Measurements from ENCODE around the gene PGA4.
"Not testable (repeated sequence)": the region's sequence is repeated elsewhere in the genome, so short reads cannot be mapped to it uniquely, and the experiment has no call there.

Gene PGA4

DNA sequence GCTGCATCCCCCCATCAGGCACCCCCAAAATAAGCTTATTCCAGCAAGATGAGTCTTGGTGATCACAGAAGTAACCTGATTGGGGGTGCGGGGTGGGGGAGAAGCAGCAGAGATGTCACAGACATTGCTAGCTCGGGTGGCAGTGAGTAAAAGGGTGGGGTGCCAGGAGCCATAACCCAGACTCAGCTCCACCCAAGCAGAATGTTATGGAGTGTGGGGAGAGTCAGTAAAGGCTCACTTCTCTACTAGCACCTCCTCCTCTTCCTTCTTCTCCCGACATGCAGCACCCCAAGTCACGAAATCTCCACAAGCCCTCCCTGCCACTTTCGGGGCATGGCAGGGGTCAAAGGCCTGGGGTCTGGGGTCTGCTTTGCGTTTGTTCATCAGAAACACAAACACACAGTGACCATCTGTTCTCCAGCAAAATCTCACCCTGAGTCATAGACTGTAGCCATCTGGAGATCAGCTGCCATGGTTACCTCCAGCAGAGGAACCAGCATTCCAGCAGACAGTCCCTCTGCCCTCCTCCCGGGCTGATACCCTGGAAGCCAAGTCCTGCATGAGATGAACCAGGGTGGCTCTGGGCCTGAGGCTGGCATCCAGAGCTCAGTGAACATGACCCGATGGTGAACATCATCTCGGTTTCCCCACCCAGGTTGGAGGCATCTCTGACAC, 14.4 kb upstream of the PGA4 start:
- not testable (repeated sequence) for H3K9ac ChIP-seq (ENCODE audit: low read depth, low read length); H3K4me3 ChIP-seq (ENCODE audit: low read depth, low read length); H3K36me3 ChIP-seq (ENCODE audit: control insufficient read depth, insufficient read depth, low read length); H3K9me3 ChIP-seq (ENCODE audit: control insufficient read depth, insufficient read depth, low read length); H3K4me1 ChIP-seq (ENCODE audit: control insufficient read depth, insufficient read depth, low read length); H3K27me3 ChIP-seq (ENCODE audit: control insufficient read depth, insufficient read depth, low read length)

DNA sequence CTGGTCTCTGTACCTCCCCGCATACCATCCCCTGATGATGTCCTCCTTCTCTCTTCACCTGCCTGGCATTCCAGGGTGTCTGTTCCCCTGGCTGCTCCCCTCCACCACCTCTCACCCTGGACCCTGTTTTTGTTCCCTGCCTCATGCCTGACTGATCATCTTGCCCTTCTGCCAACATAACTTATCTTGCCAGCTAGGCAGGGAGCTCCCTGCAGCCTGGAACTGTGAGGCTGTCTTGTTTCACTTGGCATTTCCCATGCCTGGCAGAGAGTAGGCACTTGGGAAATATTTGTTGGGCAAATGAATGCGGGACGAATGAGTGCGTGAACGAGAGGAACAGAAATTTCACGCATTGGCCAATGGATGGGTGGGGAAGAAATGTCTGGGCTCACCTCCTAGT, 11.5 kb upstream of the PGA4 start:
- H3K36me3 ChIP-seq (ENCODE audit: control insufficient read depth, insufficient read depth, low read length), result not testable (repeated sequence)

DNA sequence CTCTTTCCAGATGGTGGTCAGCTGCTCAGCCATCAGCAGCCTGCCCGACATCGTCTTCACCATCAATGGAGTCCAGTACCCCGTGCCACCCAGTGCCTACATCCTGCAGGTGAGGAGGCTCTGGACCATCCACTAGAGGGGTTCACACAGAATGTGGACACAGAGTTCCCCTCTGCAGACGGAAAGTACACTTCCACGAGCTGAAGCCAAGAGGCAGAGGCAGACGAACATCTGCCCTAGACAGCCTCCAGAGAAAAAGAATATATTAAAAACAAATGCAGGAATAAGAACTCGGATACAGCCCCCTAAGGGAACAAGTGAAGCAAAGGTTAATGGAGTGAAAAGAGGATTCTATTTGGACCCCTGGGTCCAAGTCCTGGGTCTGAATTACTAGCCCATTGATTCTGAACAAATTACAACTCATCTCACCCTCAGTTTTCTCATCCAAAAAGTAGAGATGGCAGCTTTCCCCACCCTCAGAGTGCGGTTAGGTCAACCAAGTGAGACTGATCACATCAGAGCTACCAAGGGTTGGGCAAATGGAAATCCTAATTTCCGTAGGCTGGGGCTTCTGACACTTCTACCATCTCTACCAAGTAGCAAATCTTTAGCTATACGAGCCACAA, 10.7 kb upstream of the PGA4 start:
- H3K36me3 ChIP-seq (ENCODE audit: control insufficient read depth, insufficient read depth, low read length); H3K9ac ChIP-seq (ENCODE audit: low read depth, low read length); H3K9me3 ChIP-seq (ENCODE audit: control insufficient read depth, insufficient read depth, low read length); H3K27me3 ChIP-seq (ENCODE audit: control insufficient read depth, insufficient read depth, low read length); H3K4me1 ChIP-seq (ENCODE audit: control insufficient read depth, insufficient read depth, low read length); H3K4me3 ChIP-seq (ENCODE audit: low read depth, low read length): not testable (repeated sequence)

More for the DNA sequence above, 11.5 kb upstream of the PGA4 start:
- not testable (repeated sequence) for H3K27me3 ChIP-seq (ENCODE audit: control insufficient read depth, insufficient read depth, low read length); H3K4me3 ChIP-seq (ENCODE audit: low read depth, low read length); H3K9ac ChIP-seq (ENCODE audit: low read depth, low read length); H3K4me1 ChIP-seq (ENCODE audit: control insufficient read depth, insufficient read depth, low read length); H3K9me3 ChIP-seq (ENCODE audit: control insufficient read depth, insufficient read depth, low read length)

DNA sequence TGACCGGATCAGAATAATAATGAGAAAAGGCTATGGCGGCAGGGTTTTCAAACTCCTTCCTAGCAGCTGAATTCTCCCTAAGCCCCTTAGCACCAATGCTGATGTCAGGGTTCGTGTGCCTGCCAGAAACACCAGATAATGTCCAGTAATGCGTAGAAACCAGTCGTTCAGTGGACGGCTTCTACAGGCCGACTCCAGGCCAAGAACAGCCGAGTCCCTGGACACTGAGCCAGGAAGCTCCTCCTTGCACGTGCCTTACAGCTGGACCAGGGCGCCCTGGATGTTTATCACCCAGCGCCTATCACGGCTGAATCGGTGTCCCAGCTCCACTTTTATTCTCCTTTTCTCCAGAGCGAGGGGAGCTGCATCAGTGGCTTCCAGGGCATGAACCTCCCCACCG, 9.9 kb upstream of the PGA4 start:
- H3K9ac ChIP-seq (ENCODE audit: low read depth, low read length); H3K4me3 ChIP-seq (ENCODE audit: low read depth, low read length); H3K27me3 ChIP-seq (ENCODE audit: control insufficient read depth, insufficient read depth, low read length); H3K9me3 ChIP-seq (ENCODE audit: control insufficient read depth, insufficient read depth, low read length); H3K4me1 ChIP-seq (ENCODE audit: control insufficient read depth, insufficient read depth, low read length); H3K36me3 ChIP-seq (ENCODE audit: control insufficient read depth, insufficient read depth, low read length): not testable (repeated sequence)

DNA sequence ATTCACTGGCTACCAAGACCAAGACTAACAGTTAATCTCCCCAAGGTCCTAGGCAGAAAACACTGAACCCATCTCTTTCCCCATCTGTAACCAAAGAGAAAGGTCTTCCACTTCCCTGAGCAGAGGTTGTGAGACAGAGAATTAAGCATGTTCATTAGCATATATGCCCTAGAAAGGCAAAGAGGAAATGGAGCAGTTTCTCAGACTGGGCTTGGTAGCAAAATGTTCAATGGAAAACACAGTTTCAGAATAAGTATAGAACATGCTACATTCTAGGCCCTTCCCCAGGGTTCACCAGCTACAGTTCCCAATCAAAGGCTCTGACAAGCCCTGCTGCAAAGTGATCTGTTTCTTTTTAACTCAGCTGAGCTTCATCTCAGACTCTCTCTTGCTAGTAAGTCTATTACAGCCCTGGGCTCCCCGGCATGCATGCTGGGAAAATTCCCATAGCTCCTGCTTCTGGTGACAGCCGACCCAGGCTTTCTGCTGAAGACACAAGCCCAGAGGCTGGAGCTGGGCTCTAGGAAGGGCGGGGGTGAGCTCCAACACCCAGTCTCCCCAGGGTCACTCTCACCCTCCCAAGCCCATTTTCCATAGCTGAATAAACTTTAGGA, 8.3 kb upstream of the PGA4 start:
- H3K9me3 ChIP-seq (ENCODE audit: control insufficient read depth, insufficient read depth, low read length); H3K4me3 ChIP-seq (ENCODE audit: low read depth, low read length); H3K27me3 ChIP-seq (ENCODE audit: control insufficient read depth, insufficient read depth, low read length); H3K36me3 ChIP-seq (ENCODE audit: control insufficient read depth, insufficient read depth, low read length); H3K9ac ChIP-seq (ENCODE audit: low read depth, low read length); H3K4me1 ChIP-seq (ENCODE audit: control insufficient read depth, insufficient read depth, low read length): not testable (repeated sequence)

DNA sequence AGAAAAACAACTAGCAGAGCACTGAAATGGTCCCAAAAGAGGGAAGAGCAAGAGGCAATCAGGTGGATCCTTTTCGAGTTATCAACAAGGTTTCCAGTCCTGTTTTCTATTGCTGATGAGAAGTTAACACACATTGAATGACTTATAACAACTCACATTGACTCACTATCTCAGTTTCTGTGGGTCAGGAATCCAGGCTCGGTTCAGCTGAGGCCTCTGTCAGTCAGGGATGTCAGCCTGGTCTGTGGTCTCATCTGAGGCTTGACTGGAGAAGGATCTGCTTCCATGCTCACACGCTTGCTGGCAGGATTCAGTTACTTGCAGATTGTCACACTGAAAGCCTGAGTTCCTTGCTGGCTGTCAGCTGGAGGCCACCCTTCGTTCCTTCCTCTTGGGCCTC, 3.8 kb upstream of the PGA4 start:
- not testable (repeated sequence) for H3K4me3 ChIP-seq (ENCODE audit: low read depth, low read length); H3K36me3 ChIP-seq (ENCODE audit: control insufficient read depth, insufficient read depth, low read length); H3K27me3 ChIP-seq (ENCODE audit: control insufficient read depth, insufficient read depth, low read length); H3K4me1 ChIP-seq (ENCODE audit: control insufficient read depth, insufficient read depth, low read length); H3K9ac ChIP-seq (ENCODE audit: low read depth, low read length); H3K9me3 ChIP-seq (ENCODE audit: control insufficient read depth, insufficient read depth, low read length)

DNA sequence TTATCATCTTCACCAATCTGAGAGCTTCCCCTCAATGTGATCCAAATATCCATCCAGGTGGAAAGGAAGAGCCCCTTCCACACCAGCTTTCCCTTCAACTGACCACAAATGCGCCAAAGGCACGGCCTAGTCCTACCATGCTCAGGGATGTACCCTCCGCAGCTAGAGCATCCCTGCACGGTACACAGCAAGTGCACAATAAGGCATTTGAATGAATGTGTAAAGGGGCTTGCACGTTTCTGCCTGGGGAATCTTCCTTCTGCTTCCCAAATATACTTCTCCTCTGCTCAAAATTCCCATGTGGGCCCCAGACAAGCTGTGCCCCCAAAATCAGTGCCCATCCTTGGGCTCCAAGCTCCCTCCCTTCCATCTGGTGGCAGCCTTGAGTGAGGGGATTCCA, 3.1 kb upstream of the PGA4 start:
- not testable (repeated sequence) for H3K36me3 ChIP-seq (ENCODE audit: control insufficient read depth, insufficient read depth, low read length); H3K9ac ChIP-seq (ENCODE audit: low read depth, low read length); H3K27me3 ChIP-seq (ENCODE audit: control insufficient read depth, insufficient read depth, low read length); H3K4me3 ChIP-seq (ENCODE audit: low read depth, low read length); H3K4me1 ChIP-seq (ENCODE audit: control insufficient read depth, insufficient read depth, low read length); H3K9me3 ChIP-seq (ENCODE audit: control insufficient read depth, insufficient read depth, low read length)

DNA sequence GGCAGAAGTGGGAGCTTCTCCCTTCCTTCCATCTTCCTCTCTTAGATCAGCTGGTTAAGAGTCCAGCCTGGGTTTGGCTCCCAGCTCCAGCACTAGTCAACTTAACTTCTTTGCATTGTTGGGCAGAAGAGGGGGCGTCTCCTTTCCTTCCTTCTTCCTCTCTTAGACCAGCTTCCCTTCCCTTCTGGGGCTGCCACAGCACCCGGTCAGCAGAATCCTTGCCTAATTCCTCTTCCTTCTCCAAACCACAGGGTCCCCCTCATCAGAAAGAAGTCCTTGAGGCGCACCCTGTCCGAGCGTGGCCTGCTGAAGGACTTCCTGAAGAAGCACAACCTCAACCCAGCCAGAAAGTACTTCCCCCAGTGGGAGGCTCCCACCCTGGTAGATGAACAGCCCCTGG, 545 bp downstream of the PGA4 start:
- H3K36me3 ChIP-seq (ENCODE audit: control insufficient read depth, insufficient read depth, low read length); H3K9ac ChIP-seq (ENCODE audit: low read depth, low read length); H3K9me3 ChIP-seq (ENCODE audit: control insufficient read depth, insufficient read depth, low read length); H3K4me1 ChIP-seq (ENCODE audit: control insufficient read depth, insufficient read depth, low read length); H3K4me3 ChIP-seq (ENCODE audit: low read depth, low read length); H3K27me3 ChIP-seq (ENCODE audit: control insufficient read depth, insufficient read depth, low read length): not testable (repeated sequence)

DNA sequence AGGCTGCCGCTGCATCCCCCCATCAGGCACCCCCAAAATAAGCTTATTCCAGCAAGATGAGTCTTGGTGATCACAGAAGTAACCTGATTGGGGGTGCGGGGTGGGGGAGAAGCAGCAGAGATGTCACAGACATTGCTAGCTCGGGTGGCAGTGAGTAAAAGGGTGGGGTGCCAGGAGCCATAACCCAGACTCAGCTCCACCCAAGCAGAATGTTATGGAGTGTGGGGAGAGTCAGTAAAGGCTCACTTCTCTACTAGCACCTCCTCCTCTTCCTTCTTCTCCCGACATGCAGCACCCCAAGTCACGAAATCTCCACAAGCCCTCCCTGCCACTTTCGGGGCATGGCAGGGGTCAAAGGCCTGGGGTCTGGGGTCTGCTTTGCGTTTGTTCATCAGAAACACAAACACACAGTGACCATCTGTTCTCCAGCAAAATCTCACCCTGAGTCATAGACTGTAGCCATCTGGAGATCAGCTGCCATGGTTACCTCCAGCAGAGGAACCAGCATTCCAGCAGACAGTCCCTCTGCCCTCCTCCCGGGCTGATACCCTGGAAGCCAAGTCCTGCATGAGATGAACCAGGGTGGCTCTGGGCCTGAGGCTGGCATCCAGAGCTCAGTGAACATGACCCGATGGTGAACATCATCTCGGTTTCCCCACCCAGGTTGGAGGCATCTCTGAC, 4.5 kb downstream of the PGA4 start:
- not testable (repeated sequence) for H3K36me3 ChIP-seq (ENCODE audit: control insufficient read depth, insufficient read depth, low read length); H3K9ac ChIP-seq (ENCODE audit: low read depth, low read length); H3K4me3 ChIP-seq (ENCODE audit: low read depth, low read length); H3K27me3 ChIP-seq (ENCODE audit: control insufficient read depth, insufficient read depth, low read length); H3K9me3 ChIP-seq (ENCODE audit: control insufficient read depth, insufficient read depth, low read length); H3K4me1 ChIP-seq (ENCODE audit: control insufficient read depth, insufficient read depth, low read length)

DNA sequence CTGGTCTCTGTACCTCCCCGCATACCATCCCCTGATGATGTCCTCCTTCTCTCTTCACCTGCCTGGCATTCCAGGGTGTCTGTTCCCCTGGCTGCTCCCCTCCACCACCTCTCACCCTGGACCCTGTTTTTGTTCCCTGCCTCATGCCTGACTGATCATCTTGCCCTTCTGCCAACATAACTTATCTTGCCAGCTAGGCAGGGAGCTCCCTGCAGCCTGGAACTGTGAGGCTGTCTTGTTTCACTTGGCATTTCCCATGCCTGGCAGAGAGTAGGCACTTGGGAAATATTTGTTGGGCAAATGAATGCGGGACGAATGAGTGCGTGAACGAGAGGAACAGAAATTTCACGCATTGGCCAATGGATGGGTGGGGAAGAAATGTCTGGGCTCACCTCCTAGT, 7.3 kb downstream of the PGA4 start:
- not testable (repeated sequence) for H3K9me3 ChIP-seq (ENCODE audit: control insufficient read depth, insufficient read depth, low read length); H3K36me3 ChIP-seq (ENCODE audit: control insufficient read depth, insufficient read depth, low read length); H3K4me1 ChIP-seq (ENCODE audit: control insufficient read depth, insufficient read depth, low read length); H3K9ac ChIP-seq (ENCODE audit: low read depth, low read length); H3K27me3 ChIP-seq (ENCODE audit: control insufficient read depth, insufficient read depth, low read length); H3K4me3 ChIP-seq (ENCODE audit: low read depth, low read length)

DNA sequence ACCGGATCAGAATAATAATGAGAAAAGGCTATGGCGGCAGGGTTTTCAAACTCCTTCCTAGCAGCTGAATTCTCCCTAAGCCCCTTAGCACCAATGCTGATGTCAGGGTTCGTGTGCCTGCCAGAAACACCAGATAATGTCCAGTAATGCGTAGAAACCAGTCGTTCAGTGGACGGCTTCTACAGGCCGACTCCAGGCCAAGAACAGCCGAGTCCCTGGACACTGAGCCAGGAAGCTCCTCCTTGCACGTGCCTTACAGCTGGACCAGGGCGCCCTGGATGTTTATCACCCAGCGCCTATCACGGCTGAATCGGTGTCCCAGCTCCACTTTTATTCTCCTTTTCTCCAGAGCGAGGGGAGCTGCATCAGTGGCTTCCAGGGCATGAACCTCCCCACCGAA, 8.9 kb downstream of the PGA4 start:
- H3K9ac ChIP-seq (ENCODE audit: low read depth, low read length); H3K9me3 ChIP-seq (ENCODE audit: control insufficient read depth, insufficient read depth, low read length); H3K36me3 ChIP-seq (ENCODE audit: control insufficient read depth, insufficient read depth, low read length); H3K4me3 ChIP-seq (ENCODE audit: low read depth, low read length); H3K27me3 ChIP-seq (ENCODE audit: control insufficient read depth, insufficient read depth, low read length); H3K4me1 ChIP-seq (ENCODE audit: control insufficient read depth, insufficient read depth, low read length): not testable (repeated sequence)

DNA sequence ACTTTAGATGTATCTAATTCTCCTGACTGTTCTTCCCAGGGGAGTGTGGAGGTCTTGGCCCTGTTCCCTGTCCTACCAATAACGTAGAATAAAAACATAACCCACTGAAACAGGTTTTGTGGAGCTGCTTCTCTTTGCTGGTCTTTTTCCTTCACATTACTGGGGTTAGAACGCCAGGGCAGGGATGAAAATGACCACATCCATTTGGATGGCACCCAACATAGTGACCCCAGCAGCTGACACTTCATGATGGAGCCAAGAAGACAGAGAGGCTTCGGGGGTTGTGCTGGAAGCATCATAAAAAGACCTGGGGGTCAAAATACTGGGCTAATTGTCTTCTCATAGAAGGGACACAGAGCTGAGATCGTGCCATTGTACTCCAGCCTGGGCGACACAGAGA, 9.4 kb downstream of the PGA4 start:
- H3K27me3 ChIP-seq (ENCODE audit: control insufficient read depth, insufficient read depth, low read length); H3K9me3 ChIP-seq (ENCODE audit: control insufficient read depth, insufficient read depth, low read length); H3K4me3 ChIP-seq (ENCODE audit: low read depth, low read length); H3K4me1 ChIP-seq (ENCODE audit: control insufficient read depth, insufficient read depth, low read length); H3K9ac ChIP-seq (ENCODE audit: low read depth, low read length); H3K36me3 ChIP-seq (ENCODE audit: control insufficient read depth, insufficient read depth, low read length): not testable (repeated sequence)

Data from iPS-15b (cell line).